ENCODE data around the gene PNPLA8. TPM values are rescaled to one million over a fixed set of nuclear protein-coding genes. Genes with fewer than 3 reads are reported as not detected.
"Not testable (repeated sequence)": the region's sequence is repeated elsewhere in the genome, so short reads cannot be mapped to it uniquely, and the experiment has no call there.

Gene PNPLA8
- total RNA-seq, 4 donors from 2014 or later, result 4.8 to 41.9 (median 18.5) TPM

DNA sequence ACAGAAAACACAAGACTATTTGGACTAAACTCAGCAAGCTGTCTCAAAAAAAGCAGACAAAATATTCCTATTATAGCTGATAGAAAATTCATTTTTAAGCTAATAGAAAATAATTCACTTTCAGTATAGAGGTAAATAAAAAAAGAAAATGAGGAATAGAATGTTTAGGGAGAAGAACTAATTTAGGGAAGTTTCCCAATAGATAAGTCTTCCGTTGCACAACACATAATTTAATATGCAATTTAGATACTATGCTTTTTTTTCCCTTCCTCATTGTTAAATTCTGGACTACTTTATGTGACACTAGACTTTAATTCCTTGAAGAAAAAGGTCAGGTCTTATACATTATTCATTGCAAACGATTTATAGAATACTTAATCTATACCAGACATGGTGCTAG lies 10.3 kb downstream of the PNPLA8 start:
- intact Hi-C loops (cut with DNase I; ENCODE audit: low total_unique reads), result loop anchor here (5.0 kb wide), 1 partner anchor 1053 kb away; no protein-coding TSS in a partner anchor
- Histone ChIP-seq H3K4me3 (no peak overlapping the region), H3K4me1 (peaks cover 0 to 11% (median 0%) of the 10 kb centered on the region in 4 donors), H3K9me3 (no peaks in the 10 kb centered on the region), H3K27me3 (no peaks in the 10 kb centered on the region), H3K27ac (no peak overlapping the region), H3K36me3 (peaks cover 0 to 32% (median 12%) of the 10 kb centered on the region in 4 donors)
- WGBS, 2 donors (ENCODE audit: low coverage in 1 of 2), result 74 to 91% methylated on average over 2 of the region's 2 CpGs
- TF ChIP-seq POLR2AphosphoS5 (IDR thresholded peaks at IDR 0.05) (no peak), POLR2A (IDR thresholded peaks at IDR 0.05) (no peak), CTCF (IDR thresholded peaks at IDR 0.05) (no peak), EP300 (IDR thresholded peaks at IDR 0.05; ENCODE audit: low read depth) (no peak)
- DNase-seq, result no peak
- in situ Hi-C loops (cut with MboI; ENCODE audit: low pct_ligation_motif_present in 1 of 4, low pct_unique_long_range_greater_than_20kb in 1 of 4, low sequenced_read_pairs in 3 of 4), result no loop called here

DNA sequence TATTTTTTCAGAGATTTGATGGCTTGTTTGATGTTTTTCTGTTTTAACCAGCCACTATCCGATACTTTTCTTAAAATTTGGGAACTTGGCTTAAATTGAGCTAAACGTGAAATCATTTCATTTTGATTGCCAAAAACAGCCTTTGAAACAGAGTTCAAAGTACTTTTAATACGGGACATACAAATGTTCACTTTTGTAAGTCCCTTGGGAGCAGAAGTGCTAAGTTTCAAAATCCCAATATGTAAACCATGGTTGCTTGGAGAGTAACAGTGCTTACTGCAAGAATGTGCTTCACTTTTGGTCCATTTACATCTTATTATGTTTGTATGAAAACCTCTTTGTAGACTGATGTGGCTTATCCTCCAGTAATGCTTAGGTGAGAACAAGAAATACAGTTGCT lies 10.9 kb downstream of the PNPLA8 start:
- no peaks in the 10 kb centered on the region for H3K9me3 ChIP-seq
- peaks cover 0 to 32% (median 12%) of the 10 kb centered on the region in 4 donors for H3K36me3 ChIP-seq
- no peak for DNase-seq
- intact Hi-C loops (cut with DNase I; ENCODE audit: low total_unique reads), result loop anchor here (5.0 kb wide), 1 partner anchor 1053 kb away; no protein-coding TSS in a partner anchor
- no peaks in the 10 kb centered on the region for H3K27me3 ChIP-seq
- H3K4me1 ChIP-seq, result peaks cover 0 to 11% (median 0%) of the 10 kb centered on the region in 4 donors
- no peak overlapping the region for H3K27ac ChIP-seq
- 77 to 87% methylated on average over 3 of the region's 3 CpGs for WGBS, 2 donors (ENCODE audit: low coverage in 1 of 2)
- no peak overlapping the region for H3K4me3 ChIP-seq
- in situ Hi-C loops (cut with MboI; ENCODE audit: low pct_ligation_motif_present in 1 of 4, low pct_unique_long_range_greater_than_20kb in 1 of 4, low sequenced_read_pairs in 3 of 4), result no loop called here
- no peak for TF ChIP-seq EP300 (IDR thresholded peaks at IDR 0.05; ENCODE audit: low read depth)
- TF ChIP-seq CTCF (IDR thresholded peaks at IDR 0.05), result no peak
- TF ChIP-seq POLR2A (IDR thresholded peaks at IDR 0.05), result no peak
- no peak for TF ChIP-seq POLR2AphosphoS5 (IDR thresholded peaks at IDR 0.05)

DNA sequence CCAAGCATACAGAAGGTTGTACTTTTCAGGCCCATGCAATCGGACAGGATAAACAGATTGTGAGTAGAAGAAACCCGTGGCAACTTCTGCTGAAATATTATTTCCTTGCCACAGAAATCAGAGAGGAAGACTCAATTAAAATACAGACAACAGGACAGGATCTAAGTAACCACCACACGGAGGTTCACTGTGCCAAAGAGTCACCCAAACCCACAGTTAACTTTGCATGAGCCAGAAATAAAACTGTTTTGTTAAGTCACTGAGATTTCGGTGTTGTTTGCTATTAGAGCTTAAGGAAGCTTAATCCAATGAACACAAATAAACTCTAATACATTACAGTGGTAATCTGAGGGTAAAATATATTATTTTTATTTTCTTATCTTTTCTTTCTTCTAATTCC lies 14.0 kb downstream of the PNPLA8 start:
- Histone ChIP-seq H3K27me3 (no peaks in the 10 kb centered on the region), H3K4me1 (peaks cover 0 to 5% (median 0%) of the 10 kb centered on the region in 4 donors), H3K36me3 (peaks cover 0 to 28% (median 9%) of the 10 kb centered on the region in 4 donors), H3K4me3 (no peak overlapping the region), H3K27ac (no peak overlapping the region), H3K9me3 (no peaks in the 10 kb centered on the region)
- 71 to 82% methylated on average over 4 of the region's 4 CpGs for WGBS, 2 donors (ENCODE audit: low coverage in 1 of 2)
- intact Hi-C loops (cut with DNase I; ENCODE audit: low total_unique reads) (no loop called here), in situ Hi-C loops (cut with MboI; ENCODE audit: low pct_ligation_motif_present in 1 of 4, low pct_unique_long_range_greater_than_20kb in 1 of 4, low sequenced_read_pairs in 3 of 4) (no loop called here)
- DNase-seq, result no peak
- no peak for TF ChIP-seq POLR2A (IDR thresholded peaks at IDR 0.05)
- no peak for TF ChIP-seq EP300 (IDR thresholded peaks at IDR 0.05; ENCODE audit: low read depth)
- no peak for TF ChIP-seq CTCF (IDR thresholded peaks at IDR 0.05)
- no peak for TF ChIP-seq POLR2AphosphoS5 (IDR thresholded peaks at IDR 0.05)

GRCh38 chr7:108504576-108504975 lies 21.4 kb downstream of the PNPLA8 start:
- H3K9me3 ChIP-seq; H3K27me3 ChIP-seq; H3K27ac ChIP-seq; intact Hi-C loops (cut with DNase I; ENCODE audit: low total_unique reads); H3K4me1 ChIP-seq; H3K4me3 ChIP-seq; DNase-seq: not testable (repeated sequence)
- peaks cover 0 to 35% (median 0%) of the 10 kb centered on the region in 4 donors for H3K36me3 ChIP-seq
- in situ Hi-C loops (cut with MboI; ENCODE audit: low pct_ligation_motif_present in 1 of 4, low pct_unique_long_range_greater_than_20kb in 1 of 4, low sequenced_read_pairs in 3 of 4), result loop anchor here in 1 of 4 donors (5.0 kb wide), 1 partner anchor 322 kb away; no protein-coding TSS in a partner anchor
- WGBS, 2 donors (ENCODE audit: low coverage in 1 of 2), result 87 to 100% methylated on average over 1 to 3 of the region's 3 CpGs

Data from transverse colon (tissue), 4 donors.